ENCODE results near the gene ZNF423. TPM values are rescaled to one million over a fixed set of nuclear protein-coding genes. Genes with fewer than 3 reads are reported as not detected.

Gene ZNF423
- total RNA-seq, 4 donors from 2014 or later = 1.4 to 20.6 (median 4.7) TPM

GRCh38 chr16:49855280-49855821, 561 bp downstream of the ZNF423 start:
- H3K27ac ChIP-seq = peak overlapping the region; percentile 72 to 93 (median 84)
- no peaks in the 10 kb centered on the region for H3K36me3 ChIP-seq
- peak; percentile 40 to 94 (median 89) for DNase-seq
- H3K4me1 ChIP-seq = peaks cover 0 to 59% (median 7%) of the 10 kb centered on the region in 4 donors
- no peaks in the 10 kb centered on the region for H3K9me3 ChIP-seq
- peak overlapping the region; percentile 60 to 93 (median 78) for H3K4me3 ChIP-seq
- H3K27me3 ChIP-seq = no peaks in the 10 kb centered on the region
- TF ChIP-seq POLR2A (IDR thresholded peaks at IDR 0.05) (peak; percentile 47 to 72), CTCF (IDR thresholded peaks at IDR 0.05) (no peak)

GRCh38 chr16:49854796-49855203, 1.1 kb downstream of the ZNF423 start:
- Histone ChIP-seq H3K27me3 (no peaks in the 10 kb centered on the region), H3K27ac (peak overlapping the region; percentile 72 to 93 (median 84)), H3K4me1 (peaks cover 0 to 59% (median 7%) of the 10 kb centered on the region in 4 donors), H3K36me3 (no peaks in the 10 kb centered on the region), H3K4me3 (peak overlapping the region; percentile 60 to 93 (median 78)), H3K9me3 (no peaks in the 10 kb centered on the region)
- TF ChIP-seq CTCF (IDR thresholded peaks at IDR 0.05) (no peak), POLR2A (IDR thresholded peaks at IDR 0.05) (no peak)
- DNase-seq = no peak

GRCh38 chr16:49854188-49854795, 1.6 kb downstream of the ZNF423 start:
- peaks cover 0 to 59% (median 7%) of the 10 kb centered on the region in 4 donors for H3K4me1 ChIP-seq
- no peaks in the 10 kb centered on the region for H3K27me3 ChIP-seq
- no peaks in the 10 kb centered on the region for H3K9me3 ChIP-seq
- peak in 1 of 3 donors; percentile 56 for DNase-seq
- H3K4me3 ChIP-seq = peak overlapping the region; percentile 60 to 93 (median 78)
- TF ChIP-seq CTCF (IDR thresholded peaks at IDR 0.05) (no peak), POLR2A (IDR thresholded peaks at IDR 0.05) (no peak)
- H3K27ac ChIP-seq = peak overlapping the region; percentile 72 to 93 (median 84)
- H3K36me3 ChIP-seq = no peaks in the 10 kb centered on the region

GRCh38 chr16:49852279-49852678, 3.6 kb downstream of the ZNF423 start:
- H3K36me3 ChIP-seq = no peaks in the 10 kb centered on the region
- no peak for DNase-seq
- peaks cover 0 to 40% (median 2%) of the 10 kb centered on the region in 4 donors for H3K4me1 ChIP-seq
- H3K27ac ChIP-seq = no peak overlapping the region
- TF ChIP-seq CTCF (IDR thresholded peaks at IDR 0.05) (no peak), POLR2A (IDR thresholded peaks at IDR 0.05) (no peak)
- H3K9me3 ChIP-seq = no peaks in the 10 kb centered on the region
- no peaks in the 10 kb centered on the region for H3K27me3 ChIP-seq
- no peak overlapping the region for H3K4me3 ChIP-seq

GRCh38 chr16:49851468-49851787, 4.5 kb downstream of the ZNF423 start:
- H3K4me3 ChIP-seq = no peak overlapping the region
- no peak overlapping the region for H3K27ac ChIP-seq
- TF ChIP-seq CTCF (IDR thresholded peaks at IDR 0.05) = no peak
- TF ChIP-seq POLR2A (IDR thresholded peaks at IDR 0.05) = no peak
- H3K27me3 ChIP-seq = no peaks in the 10 kb centered on the region
- DNase-seq = no peak
- H3K9me3 ChIP-seq = no peaks in the 10 kb centered on the region
- no peaks in the 10 kb centered on the region for H3K36me3 ChIP-seq
- peaks cover 0 to 39% (median 2%) of the 10 kb centered on the region in 4 donors for H3K4me1 ChIP-seq

Measured in Peyer's patch (tissue), 4 donors.